ENCODE results near the gene CCDC88C. TPM values are rescaled to one million over a fixed set of nuclear protein-coding genes. Genes with fewer than 3 reads are reported as not detected.
A peak's percentile ranks its signal among the peaks of the same experiment; 100 is the strongest.

CCDC88C gene
- total RNA-seq, 4 donors from 2014 or later: 1.1 to 2.7 (median 2.1) TPM

DNA sequence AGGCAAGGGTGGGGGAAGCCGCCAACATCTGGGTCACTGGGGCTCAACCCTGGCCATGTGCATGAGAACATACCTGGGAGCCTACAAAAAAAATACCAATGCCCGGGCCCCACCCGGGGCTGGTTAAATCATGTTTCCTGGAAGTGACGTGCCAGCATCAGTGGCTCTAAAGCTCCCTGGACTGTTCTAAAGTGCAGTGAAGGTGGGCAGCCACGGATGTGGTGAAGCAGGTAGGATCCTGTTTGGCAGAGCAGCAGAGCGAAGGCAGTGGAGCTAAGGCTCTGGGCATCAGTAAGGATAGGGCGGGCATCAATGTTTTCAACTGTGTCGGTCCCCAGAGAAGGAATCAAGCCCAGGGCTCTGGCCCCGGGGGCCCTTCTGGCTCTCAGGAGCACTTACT is 172.6 kb downstream of the CCDC88C start:
- Histone ChIP-seq H3K9me3 (no peaks in the 10 kb centered on the region), H3K27ac (no peak overlapping the region), H3K36me3 (no peaks in the 10 kb centered on the region), H3K4me1 (no peaks in the 10 kb centered on the region), H3K4me3 (no peak overlapping the region), H3K27me3 (no peaks in the 10 kb centered on the region)
- no peak for DNase-seq
- intact Hi-C loops (cut with DNase I; ENCODE audit: low total_unique reads) (no loop called here), in situ Hi-C loops (cut with MboI; ENCODE audit: low sequenced_read_pairs in 4 of 4) (no loop called here)
- TF ChIP-seq, protein P1, sequence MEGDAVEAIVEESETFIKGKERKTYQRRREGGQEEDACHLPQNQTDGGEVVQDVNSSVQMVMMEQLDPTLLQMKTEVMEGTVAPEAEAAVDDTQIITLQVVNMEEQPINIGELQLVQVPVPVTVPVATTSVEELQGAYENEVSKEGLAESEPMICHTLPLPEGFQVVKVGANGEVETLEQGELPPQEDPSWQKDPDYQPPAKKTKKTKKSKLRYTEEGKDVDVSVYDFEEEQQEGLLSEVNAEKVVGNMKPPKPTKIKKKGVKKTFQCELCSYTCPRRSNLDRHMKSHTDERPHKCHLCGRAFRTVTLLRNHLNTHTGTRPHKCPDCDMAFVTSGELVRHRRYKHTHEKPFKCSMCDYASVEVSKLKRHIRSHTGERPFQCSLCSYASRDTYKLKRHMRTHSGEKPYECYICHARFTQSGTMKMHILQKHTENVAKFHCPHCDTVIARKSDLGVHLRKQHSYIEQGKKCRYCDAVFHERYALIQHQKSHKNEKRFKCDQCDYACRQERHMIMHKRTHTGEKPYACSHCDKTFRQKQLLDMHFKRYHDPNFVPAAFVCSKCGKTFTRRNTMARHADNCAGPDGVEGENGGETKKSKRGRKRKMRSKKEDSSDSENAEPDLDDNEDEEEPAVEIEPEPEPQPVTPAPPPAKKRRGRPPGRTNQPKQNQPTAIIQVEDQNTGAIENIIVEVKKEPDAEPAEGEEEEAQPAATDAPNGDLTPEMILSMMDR (IDR thresholded peaks at IDR 0.05 in 4 of 5, conservative IDR thresholded peaks at IDR 0.05 in 1 of 5): no peak
- no peak for TF ChIP-seq POLR2A (IDR thresholded peaks at IDR 0.05)
- ATAC-seq: no peak

DNA sequence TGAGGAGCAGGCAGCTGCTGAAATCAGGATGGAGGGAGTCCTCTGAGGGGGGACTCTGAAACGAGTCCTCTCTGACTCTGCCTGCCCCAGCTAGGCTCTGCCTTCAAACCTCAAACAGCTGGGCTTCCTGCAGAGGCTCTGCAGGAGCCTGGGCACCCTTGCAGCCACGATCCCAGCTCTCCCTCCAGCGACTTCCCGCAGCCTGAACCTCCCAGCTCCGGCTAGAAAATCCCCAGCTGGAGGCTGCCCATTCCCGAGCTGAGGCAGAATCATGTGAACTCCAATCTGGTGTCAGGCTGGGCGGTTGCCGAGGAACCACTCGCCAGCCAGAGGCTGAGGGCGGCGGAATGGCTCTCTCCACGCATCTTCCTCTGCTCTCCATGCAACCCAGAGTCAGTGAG is 173.1 kb downstream of the CCDC88C start, which contains the start of gene GPR68:
Gene GPR68, minus strand, starts transcription at position 204 of the 401 bp plus-strand sequence. CDS start 9,654 bp downstream, outside the sequence.
- Histone ChIP-seq H3K4me1 (no peaks in the 10 kb centered on the region), H3K36me3 (no peaks in the 10 kb centered on the region), H3K4me3 (no peak within 1 kb of the TSS), H3K27ac (no peak within 1 kb of the TSS), H3K27me3 (no peaks in the 10 kb centered on the region), H3K9me3 (no peaks in the 10 kb centered on the region)
- TF ChIP-seq POLR2A (IDR thresholded peaks at IDR 0.05): no peak
- TF ChIP-seq, protein P1 (IDR thresholded peaks at IDR 0.05 in 4 of 5, conservative IDR thresholded peaks at IDR 0.05 in 1 of 5): no peak
- intact Hi-C loops (cut with DNase I; ENCODE audit: low total_unique reads) (no loop called here), in situ Hi-C loops (cut with MboI; ENCODE audit: low sequenced_read_pairs in 4 of 4) (no loop called here)
- DNase-seq (no peak), ATAC-seq (peak in 1 of 2 donors; percentile 33)

DNA sequence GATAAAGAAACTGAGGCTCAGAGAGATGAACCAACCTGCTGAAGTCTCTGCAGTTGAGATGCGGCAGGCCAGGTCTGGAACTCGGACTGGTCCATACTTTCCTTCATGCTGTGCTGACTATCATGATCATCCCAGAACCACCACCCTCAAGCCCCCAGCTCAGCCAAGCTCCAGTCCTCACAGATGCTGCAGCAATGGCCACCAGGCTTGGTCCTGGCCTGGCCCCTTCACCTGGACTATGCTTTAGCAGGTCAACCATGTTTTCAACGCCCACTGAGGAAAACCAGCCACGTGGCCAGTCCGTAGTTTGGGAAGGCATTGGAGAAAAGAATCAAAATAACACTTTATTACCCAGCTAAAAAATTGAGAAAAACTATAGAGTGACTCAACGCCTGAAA is 174.5 kb downstream of the CCDC88C start:
- no peak for ATAC-seq
- no peaks in the 10 kb centered on the region for H3K4me1 ChIP-seq
- no peaks in the 10 kb centered on the region for H3K9me3 ChIP-seq
- H3K4me3 ChIP-seq: no peak overlapping the region
- intact Hi-C loops (cut with DNase I; ENCODE audit: low total_unique reads) (no loop called here), in situ Hi-C loops (cut with MboI; ENCODE audit: low sequenced_read_pairs in 4 of 4) (no loop called here)
- H3K27ac ChIP-seq: no peak overlapping the region
- H3K27me3 ChIP-seq: no peaks in the 10 kb centered on the region
- no peak for TF ChIP-seq POLR2A (IDR thresholded peaks at IDR 0.05)
- TF ChIP-seq, protein P1 (IDR thresholded peaks at IDR 0.05 in 4 of 5, conservative IDR thresholded peaks at IDR 0.05 in 1 of 5): no peak
- no peak for DNase-seq
- H3K36me3 ChIP-seq: no peaks in the 10 kb centered on the region

DNA sequence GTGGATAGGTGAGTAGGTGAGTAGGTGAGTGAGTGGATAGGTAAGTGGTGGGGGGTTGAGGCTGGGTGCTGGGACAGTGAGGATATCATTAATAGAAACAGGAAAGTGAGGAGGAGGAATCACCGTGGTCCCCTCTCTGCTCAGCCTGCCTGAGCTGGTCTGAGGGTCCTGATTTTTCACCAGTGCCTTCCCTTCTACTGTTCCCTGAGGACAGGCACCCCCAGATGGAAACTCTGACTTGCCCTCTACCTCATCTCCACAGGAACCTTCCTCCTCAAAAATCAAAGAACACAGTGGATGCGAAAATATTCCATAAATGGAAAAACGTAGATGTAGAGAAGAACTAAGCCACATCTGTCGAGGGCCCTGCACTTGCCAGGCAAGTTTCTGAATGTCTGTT is 175.0 kb downstream of the CCDC88C start:
- intact Hi-C loops (cut with DNase I; ENCODE audit: low total_unique reads): no loop called here
- DNase-seq: no peak
- Histone ChIP-seq H3K27ac (no peak overlapping the region), H3K36me3 (no peaks in the 10 kb centered on the region), H3K4me1 (no peaks in the 10 kb centered on the region), H3K4me3 (no peak overlapping the region), H3K9me3 (no peaks in the 10 kb centered on the region), H3K27me3 (no peaks in the 10 kb centered on the region)
- no peak for ATAC-seq
- TF ChIP-seq, protein P1 (IDR thresholded peaks at IDR 0.05 in 4 of 5, conservative IDR thresholded peaks at IDR 0.05 in 1 of 5): no peak
- no peak for TF ChIP-seq POLR2A (IDR thresholded peaks at IDR 0.05)
- in situ Hi-C loops (cut with MboI; ENCODE audit: low sequenced_read_pairs in 4 of 4): no loop called here

- intact Hi-C loops (cut with DNase I; ENCODE audit: low total_unique reads): no loop called here
- Histone ChIP-seq H3K4me3 (no peak overlapping the region), H3K9me3 (no peaks in the 10 kb centered on the region), H3K36me3 (no peaks in the 10 kb centered on the region), H3K27ac (no peak overlapping the region), H3K4me1 (no peaks in the 10 kb centered on the region), H3K27me3 (no peaks in the 10 kb centered on the region)
- ATAC-seq: no peak
- in situ Hi-C loops (cut with MboI; ENCODE audit: low sequenced_read_pairs in 4 of 4): no loop called here
- TF ChIP-seq POLR2A (IDR thresholded peaks at IDR 0.05): no peak
- DNase-seq: no peak
These were observed 175.8 kb downstream of the CCDC88C start for GRCh38 chr14:91241863-91242262.
